ELR (cell line): Measurements from ENCODE around the gene SNTG2.

Source experiments
- DNase-seq: peaks from one replicate; pipeline ENCODE4 v3.0.0-alpha.2; 2015; ENCODE audit warnings: low read depth

SNTG2 gene

DNA sequence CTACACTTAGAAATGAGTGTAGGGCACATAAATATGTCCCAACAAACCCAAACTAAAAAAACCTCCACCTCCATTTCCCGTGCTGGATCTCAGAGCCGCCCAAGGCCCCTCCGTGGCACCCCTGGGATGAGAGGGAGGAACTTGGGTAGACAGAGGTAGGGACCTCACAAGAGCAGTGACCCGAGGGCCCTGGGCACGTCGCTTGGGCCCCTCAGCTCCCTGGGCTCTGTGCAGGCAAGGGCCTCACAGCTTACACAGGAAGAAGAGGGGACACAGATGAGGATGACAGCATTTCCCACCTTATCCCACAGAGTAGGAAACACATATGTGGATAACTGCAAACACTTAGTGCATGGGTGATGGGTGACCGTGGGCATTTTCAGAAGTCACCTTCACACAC is 368.7 kb downstream of the SNTG2 start:
- DNase-seq, result no peak

DNA sequence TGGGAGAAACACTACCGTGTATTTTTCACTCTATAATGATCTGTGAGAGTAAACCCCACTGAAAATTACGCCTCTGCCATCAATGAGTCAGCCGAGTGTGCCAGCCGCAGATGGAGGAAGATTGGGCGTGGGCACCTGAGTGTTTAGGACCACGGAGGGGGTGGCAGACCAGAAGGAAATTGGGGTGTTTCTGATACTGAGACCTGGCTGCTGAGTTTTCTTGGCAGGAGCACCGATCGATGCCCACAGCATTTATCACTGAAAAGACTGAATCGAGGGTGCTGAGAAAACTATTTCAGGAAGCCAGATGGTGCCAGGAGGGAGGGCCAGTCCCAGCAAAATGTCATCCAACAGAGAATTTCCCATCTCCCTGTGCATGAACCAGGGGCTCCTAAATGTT is 370.7 kb downstream of the SNTG2 start:
- no peak for DNase-seq

DNA sequence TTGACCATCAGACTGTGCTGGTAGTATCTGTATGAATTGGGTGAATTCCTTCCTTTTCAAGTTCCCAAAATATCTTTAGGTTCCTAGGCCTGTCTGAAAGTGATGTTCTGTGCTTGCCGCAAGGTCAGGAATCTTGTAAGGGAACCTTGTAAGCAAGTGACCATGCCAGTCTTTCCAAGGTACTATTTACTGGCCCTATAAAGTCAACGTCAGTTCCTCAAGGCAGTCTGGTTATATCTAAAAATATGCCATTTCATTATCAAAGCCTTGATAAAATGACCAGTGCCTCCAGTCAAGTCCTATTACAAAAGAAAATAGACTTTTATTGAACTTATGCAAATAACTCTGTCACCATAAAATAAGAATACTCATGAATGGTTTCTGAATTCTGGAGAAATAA is 374.2 kb downstream of the SNTG2 start:
- DNase-seq, result no peak

DNA sequence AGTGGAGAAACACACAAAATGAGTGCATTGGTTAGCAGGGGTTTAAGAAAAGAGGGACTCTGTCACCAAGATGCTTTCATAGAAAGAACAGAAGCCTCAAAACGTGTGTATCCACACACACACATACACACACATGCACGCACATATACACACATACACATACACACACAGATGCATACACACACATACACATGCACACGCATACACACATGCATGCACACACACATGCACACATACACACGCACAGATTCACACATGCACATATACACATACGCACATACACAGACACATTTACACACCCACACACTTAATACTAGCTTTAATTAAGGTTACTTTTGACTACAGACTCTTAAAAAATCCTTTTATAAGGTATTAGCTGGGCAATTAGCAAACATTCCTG is 378.0 kb downstream of the SNTG2 start:
- DNase-seq, result no peak

DNA sequence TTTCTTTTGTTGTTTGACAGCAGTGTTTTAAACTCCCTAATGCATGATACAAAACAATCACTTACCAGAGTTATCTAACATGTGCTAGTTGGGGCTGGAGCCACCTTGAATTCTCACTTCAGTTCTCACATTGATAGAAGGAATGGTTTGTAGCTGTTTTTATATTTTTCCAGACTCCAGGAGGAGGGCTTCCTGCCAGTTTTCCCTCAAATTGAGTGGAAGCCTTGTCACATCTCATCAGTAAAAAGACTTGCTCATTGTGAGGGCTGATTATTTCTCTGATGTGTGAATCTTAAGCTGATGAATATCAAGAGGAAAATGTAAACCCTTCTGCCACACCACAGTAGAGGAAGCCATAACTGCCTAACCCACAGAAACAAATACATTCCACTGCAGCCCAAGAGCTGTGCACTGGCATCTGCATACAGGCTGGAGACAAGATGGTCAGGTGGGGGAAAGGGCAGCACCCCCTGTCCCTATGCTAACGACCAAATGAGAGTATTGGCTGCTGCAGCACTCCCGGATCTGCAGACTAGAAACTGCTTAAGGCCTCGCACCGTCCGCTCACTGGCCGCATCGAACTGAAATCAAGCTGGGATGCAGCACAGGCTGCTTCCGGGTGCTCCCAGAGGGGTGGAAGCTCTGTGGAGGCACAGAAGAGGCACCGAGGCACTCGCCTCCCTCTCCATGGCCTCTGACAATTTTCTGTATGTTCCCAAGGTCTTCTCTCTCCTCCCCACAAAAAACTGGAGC is 388.9 kb downstream of the SNTG2 start:
- no peak for DNase-seq

DNA sequence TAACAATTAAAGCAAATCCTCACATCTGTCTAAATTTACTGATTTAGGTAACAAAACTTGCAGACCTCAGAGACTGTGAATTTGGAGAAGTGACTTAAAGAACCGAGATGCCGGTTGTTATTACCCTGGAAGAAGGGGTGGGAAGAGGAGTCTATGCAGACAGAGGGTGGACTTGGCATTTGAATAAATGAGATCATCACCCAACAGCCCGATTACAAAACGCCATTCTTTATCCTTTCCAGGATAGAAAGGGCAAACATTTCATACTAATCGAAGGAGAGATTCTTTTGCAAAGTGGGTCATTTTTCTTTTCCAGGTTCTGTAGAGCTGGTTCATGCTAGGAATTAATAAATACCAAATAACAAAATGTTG is 389.5 kb downstream of the SNTG2 start:
- no peak for DNase-seq

DNA sequence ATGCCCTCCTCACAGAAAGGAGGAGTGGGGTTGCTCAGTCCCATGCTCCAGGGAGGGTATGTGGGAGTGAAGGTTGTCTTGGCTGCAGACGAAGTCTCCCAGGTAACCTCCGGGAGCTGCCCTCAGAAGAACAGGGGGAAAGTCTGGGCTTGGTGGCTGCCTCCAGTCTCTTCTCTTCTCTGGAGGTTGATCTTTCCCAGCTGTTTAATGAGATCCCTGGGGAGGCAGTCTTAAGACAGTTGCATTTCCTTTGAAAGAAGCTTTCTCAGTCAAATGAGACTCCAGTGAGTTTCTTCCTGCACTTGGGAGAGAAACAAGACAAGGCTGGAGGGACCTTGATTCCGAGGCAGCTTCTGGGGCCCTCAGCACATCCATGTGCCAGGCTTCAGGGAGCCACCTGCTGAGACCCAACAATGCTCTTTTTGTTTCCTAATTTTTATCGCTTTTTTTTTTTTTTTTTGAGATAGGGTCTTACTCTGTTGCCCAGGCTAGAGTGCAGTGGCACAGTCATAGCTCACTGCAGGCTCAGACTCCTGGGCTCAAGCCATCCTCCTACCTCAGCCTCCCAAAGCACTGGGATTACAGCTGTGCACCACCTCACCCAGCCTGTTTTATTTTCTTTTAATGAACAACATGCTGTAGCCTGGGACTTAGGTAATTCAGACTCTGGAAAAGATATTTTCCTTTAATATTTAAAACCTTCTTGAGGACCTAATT is 390.9 kb downstream of the SNTG2 start:
- DNase-seq, result no peak

DNA sequence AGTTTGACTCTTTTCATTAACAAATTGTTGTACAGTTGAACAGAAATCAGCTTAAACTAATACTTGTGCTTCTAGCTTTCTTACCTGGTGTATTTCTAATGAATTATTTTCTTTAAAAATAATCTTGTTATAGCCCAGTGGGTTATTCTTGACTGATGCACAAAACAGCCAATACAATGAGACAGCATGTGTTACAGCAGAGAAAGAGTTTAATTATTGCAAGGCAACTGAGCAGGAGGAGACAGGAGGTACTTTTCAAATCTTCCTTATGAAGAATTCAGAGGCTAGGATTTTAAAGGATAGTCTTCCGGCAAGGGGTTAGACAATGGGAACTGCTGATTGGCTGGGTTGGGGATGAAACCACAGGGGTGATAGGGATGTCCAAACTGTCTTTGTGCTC is 398.1 kb downstream of the SNTG2 start:
- no peak for DNase-seq

DNA sequence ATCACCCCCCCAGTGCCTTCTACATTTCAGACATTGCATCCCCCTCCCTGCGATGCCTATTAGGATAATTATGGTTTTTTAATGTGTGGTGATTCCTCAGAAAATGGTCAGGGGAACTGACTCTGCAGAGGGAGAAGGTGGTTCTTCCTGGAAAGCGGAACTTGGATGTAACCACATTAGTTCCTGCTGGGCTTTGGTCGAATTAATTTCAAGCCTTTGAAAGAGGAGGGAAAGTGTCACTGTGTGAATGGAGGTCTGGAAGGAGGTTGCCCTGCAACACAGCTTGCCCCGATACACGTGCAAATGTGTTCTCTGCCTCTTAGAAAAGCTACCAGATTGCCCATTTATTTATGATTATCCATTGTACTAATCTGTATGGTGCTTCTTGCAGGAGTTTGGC is 399.5 kb downstream of the SNTG2 start:
- no peak for DNase-seq

DNA sequence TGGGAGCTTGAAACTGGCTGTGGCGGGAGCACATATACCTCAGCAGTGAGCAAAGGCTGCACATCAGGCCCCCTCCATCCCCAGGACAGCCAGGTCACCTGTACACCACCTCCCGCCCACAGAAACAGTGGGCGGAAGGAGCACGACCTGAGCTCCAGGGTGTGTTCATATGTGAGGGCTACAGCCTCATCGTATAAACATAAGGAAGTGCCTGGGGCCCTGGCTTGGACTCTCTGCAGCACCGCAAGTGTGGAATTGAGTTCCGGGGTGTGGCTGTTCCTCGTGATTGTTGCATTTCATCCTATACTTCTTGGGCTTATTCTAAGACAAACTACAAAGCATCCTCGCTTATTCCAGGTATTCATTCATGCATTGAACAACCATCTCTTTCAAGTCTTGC is 402.5 kb downstream of the SNTG2 start:
- no peak for DNase-seq

DNA sequence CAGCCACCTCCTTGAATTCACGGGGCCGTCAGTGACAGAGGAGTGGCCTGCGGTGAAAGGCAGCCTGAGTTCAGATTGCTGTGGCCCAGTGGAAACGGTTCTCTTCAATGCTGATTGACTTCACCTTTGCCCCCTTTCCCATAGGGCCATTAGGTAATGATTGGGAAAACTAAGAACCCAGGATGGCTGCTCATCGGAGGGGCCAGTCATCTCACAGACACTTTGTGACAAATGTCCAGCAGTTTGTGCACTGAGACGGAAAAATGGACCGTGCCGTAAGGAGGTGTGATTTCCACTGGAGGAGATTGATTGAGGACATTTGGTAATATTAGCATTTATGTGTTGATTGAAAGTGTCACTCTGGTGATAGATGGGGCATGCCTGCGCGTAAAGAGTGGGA is 402.9 kb downstream of the SNTG2 start:
- no peak for DNase-seq

DNA sequence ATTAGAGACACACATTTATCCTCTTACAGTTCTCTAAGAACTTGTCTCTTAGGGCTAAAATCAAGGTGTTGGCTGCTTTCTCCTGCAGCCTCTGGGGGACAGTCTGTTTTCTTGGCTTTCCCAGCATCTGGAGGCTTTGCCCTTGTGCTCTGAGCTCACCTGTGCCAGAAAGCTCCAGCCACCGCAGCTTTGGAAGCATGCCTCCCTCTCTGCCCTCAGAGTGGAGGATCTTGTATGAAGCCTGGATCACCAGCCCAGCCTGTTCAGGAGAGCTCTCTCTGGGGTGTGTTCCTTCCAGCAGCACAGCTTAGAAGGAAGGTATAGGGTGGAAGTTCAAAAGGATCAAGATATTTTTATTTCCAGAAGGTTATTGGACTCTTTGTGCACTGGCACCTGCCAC is 409.5 kb downstream of the SNTG2 start:
- DNase-seq, result no peak

DNA sequence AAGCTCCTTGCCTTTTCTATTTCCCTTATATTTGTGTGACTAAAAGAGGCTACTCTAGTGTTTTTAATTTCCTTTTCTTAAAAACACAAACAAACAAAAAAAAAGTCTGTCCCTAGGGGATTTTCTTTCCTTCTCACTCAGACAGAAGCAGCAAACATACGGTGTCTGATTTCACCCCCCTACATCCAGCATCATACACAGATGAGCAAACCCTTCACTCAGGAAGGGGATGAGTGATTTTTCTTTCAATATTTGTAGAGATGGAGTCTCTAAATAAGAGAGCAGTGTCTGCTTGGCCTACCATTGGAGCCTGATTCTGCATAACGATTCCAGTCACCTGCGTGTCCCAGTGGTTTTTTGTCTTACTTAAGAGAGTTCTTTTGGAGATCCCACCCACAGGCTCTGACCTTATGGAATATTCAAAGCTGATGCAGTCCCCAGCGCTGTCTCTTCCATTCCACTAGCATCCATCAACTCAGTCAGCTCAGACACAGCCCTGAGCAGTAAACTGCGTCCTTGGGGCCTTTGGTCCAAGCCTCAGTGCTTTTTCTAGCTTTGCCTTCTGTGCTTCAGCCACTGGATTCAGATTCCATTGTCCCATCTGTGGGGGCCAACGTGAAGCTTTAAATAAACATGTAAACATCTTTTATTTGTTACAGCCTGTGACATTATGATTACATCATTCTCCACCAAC is 410.1 kb downstream of the SNTG2 start:
- DNase-seq, result no peak

DNA sequence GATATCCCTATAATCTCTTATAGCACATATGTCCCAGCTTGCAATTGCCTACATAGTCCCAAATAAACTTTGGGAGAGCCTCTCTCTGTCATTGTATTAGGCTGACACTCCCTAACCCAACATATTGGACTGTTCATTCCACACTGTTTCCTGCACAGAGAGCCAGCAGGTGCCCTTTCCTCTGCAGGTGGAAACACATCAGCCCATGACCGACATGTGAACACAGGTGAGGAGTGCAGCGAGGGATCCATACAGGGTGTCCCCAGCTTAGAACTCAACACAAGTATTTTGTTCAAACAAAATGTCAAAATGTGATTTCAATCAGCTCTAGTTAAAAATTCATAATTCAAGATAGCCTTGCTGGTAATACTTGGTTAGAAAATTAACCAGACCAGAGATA is 412.7 kb downstream of the SNTG2 start:
- DNase-seq, result no peak

DNA sequence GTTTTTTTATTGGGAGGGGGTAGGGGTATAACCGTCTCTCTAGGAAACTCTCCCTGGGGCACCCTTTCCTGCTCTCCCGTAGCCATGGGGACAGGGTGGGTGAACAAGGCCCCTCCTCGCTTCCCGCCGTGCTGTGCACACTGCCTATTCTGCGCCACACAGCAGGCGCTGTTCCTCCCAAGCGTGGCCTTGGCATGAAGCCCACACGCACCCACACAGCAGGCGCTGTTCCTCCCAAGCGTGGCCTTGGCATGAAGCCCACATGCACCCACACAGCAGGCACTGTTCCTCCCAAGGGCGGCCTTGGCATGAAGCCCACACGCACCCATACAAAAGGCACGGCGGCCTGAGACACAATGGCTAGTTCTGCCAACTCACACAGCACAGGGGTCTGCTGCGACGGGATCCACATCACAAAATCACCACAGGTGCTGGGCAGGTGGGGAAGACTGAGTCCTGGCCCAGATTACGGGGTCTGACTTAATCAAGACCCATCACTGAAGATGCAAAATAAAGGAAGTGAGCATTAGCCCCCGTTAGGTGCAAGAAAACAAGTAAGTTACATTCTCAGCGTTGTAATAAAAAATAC is 416.0 kb downstream of the SNTG2 start:
- no peak for DNase-seq

DNA sequence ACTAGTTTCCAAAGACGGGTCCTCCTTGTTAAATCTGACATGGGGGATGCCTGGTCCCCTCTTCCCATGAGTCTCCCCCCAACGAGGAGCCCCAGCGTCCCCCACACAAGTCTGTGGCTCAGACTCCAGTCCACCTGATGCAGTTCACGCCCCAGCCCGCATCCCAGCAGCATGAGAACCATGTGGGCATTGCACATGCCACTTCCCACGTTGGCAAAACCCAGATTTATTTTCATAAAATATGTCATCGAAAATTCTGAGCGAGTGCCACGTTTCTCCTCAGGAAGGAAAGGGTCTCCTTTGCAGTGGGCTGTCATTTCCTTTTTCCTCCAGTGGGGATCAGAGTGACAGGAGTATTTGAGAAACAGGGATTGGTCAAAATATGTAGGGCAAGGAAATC is 417.0 kb downstream of the SNTG2 start:
- DNase-seq, result no peak

DNA sequence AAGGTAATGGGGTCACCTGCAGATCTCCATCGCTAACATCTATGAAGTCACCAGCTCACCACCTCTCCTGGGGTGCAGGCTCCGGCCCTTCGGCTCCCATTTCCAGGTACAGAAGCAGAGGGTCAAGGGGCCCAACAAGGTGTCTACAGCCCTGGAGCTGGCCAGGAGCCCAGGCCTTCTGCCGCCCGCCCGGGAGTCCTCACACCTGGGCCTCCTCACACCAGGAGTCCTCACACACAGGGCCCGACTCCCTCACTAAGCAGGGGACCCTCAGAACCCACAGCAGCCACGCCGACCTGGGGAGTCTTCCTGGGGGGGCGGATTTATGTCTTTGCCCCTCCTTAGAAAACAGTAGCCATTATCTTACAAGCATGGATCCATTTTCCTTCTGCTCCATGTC is 419.3 kb downstream of the SNTG2 start:
- DNase-seq, result no peak

DNA sequence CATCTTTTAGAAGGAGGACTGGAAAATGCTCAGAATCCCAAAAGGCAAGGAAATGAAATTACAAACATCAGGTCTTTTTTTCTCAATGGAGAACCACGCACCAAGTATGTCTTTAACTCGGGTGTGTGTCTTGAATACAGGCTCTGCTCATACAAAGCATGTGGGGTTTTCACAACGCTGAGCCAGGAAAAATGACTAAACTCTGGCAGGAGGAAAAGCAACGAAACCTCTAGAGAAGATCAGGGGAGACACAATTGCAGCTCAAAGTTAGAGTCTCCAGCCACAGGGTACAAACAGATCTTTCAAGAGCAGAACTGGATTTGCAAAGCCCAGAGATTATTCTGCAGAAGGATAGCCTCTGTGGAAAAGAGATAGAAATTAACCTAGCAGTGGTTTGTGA is 419.8 kb downstream of the SNTG2 start:
- DNase-seq, result no peak

DNA sequence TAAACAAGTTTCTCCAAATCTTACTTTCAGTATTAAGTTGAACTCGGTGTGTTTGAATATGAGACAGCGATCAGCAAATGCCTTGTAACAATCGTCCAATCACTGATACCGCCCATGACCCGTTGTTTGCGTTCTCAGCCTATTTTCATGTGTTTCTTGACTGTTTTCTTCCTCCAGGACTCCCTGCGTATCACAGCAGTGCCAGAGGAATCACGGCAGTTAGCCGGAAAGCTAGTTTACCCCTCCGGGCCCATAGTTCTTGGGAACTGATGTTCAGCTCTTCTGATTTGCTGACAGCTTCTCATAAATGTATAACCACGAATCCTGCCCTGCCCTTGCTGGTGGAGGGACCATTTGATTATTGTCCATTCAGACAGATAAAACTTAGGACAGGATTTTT is 420.4 kb downstream of the SNTG2 start:
- no peak for DNase-seq

DNA sequence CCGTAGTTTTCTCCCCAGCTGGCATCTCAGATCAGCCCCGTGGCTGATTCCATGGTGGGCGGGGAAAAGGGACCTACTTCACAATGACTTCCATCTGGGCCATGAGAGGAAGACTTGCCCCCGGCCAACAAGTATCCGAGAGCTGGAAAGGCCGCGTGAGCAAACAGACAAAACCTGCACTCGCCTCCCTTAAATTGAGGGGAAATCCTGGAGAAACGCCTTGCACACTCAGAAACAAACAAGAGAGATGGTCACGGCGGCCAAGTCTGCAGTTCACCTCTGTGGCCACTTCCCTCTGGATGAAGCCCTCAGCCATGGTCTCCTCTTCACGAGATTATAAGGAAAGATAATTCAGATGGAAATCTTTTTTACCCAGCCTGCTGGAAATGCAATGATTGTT is 423.2 kb downstream of the SNTG2 start:
- no peak for DNase-seq

DNA sequence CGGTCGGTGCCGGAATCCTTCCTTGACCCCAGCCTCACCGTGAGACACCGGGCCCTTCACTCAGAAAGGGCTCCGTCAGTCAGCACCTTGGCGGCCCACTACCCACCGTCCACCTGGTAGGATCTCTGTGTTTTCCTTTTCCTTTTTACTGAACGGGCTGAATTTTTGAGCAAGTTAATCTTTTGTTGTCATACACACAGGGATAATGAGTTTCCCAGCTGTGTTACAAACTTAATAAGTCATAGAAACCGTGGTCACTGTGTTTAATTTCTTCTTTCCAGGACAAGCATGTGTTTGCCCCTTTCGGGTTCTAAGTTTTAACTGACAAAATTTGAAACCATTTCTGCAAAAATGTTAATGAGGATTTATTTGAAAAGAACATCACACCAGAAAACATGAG is 423.6 kb downstream of the SNTG2 start:
- no peak for DNase-seq

DNA sequence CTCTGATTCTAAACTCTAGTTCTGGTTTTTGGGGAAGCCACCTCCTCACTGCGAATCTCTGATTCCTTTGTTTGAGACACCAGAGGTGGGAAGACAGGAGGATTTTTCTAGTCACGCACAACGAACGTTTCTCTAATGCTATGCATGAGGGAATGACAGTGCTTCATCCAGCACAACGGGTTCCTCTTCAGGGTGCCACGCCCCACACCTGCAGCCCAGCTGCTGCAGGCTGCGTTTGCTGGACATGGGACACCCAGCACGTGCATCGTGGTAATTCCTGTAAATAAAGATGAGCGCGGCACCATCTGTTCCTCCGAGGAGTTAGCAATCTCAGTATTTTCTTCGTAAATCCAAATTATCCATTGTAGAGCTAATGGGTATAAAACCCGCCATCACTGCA is 425.1 kb downstream of the SNTG2 start:
- no peak for DNase-seq

DNA sequence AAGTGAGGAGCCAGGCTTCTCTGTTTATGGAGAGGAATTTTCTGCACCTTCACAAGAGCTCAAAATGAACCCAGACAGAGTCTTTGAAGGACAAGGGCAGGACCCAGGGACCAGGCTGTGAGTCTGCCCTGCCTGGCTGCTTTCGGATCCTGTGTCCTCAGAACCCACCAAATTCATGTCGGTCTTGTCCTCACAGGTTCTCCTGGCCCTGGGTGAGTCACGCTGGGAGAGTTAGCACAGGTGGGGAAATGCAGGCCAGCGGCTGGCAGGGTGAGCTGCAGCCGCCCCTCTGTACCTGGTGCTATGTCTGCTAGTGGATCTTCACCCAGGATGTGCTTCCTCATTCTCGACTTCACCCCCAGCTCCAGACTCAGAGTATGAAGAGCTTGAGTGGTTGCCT is 426.8 kb downstream of the SNTG2 start:
- DNase-seq, result no peak
